K562 (cell line): ENCODE results near the gene FARSA. TPM values are rescaled to one million over a fixed set of nuclear protein-coding genes. Genes with fewer than 3 reads are reported as not detected.

ENCODE experiments used
- ATAC-seq: fragments of 200-7000 bp; cut with Tn5 transposase; 3 replicates; pipeline ENCODE4 v1.9.1; 2020; ENCODE audit warnings: moderate library complexity
- BruUV-seq: library from RNA; stranded (reverse); fragments of 400-500 nt; replicated peaks from 2 replicates; lab custom pipeline; 2021; lab: Mats Ljungman, UMichigan
- CTCF ChIA-PET: fragments of 300-600 bp; formaldehyde crosslinking; extraction: SDS; loops from one replicate; lab custom pipeline; 2021; ENCODE audit warnings: low intra/inter-chr PET ratio; lab: Yijun Ruan, JAX
- POLR2A ChIA-PET: fragments of 300-600, 350-650 bp; sonication (Branson Sonifier 250); formaldehyde crosslinking; extraction: SDS; loops from one replicate; lab custom pipeline; 2021; ENCODE audit warnings: antibody characterized with exemption, inconsistent platforms; lab: Yijun Ruan, JAX
- DNase-seq, 4 experiments: peaks; one replicate each; pipeline versions ENCODE4 v3.0.0 to v3.0.0-alpha.2; 2011 to 2018; ENCODE audit warnings: low spot score in 3 of 4, mixed read lengths in 3 of 4; ENCODE audit errors: extremely low read depth in 1 of 4
- FAIRE-seq: peaks from 2 replicates; lab custom pipeline; 2011; peaks lifted over from hg19 to GRCh38; lab: Jason Lieb, UNC
- H2AFZ ChIP-seq: 2 replicates; pipeline ENCODE4 v1.6.0; 2011; ENCODE audit warnings: low read depth, low read length, control low read depth, inconsistent platforms
- H3K27ac ChIP-seq: fragments of 200-600 bp; 3 replicates; pipeline ENCODE4 v1.8.0; 2011; ENCODE audit warnings: low read depth, mild to moderate bottlenecking, control low read depth, inconsistent platforms, low read length, moderate library complexity, mixed read lengths; ENCODE audit errors: extremely low read depth
- H3K27me3 ChIP-seq, 2 experiments: fragments of 300-600 bp in 1 of 2; 2 replicates in 1 of 2; 3 replicates in 1 of 2; pipeline versions ENCODE4 v1.6.0 to v1.8.0; 2011; ENCODE audit warnings: inconsistent platforms in 2 of 2, low read length in 2 of 2, mild to moderate bottlenecking in 1 of 2, mixed read lengths in 1 of 2, moderate library complexity in 1 of 2; ENCODE audit not compliant: control insufficient read depth in 2 of 2, insufficient read depth in 2 of 2
- H3K36me3 ChIP-seq: fragments of 300-600 bp; 3 replicates; pipeline ENCODE4 v1.8.0; 2011; ENCODE audit warnings: mild to moderate bottlenecking, low read length, inconsistent platforms; ENCODE audit not compliant: control insufficient read depth, insufficient read depth
- H3K4me1 ChIP-seq, 2 experiments: fragments of 200-600 bp in 1 of 2; replicated peaks in 1 of 2; 2 replicates in 1 of 2; 3 replicates in 1 of 2; pipeline versions ENCODE4 v1.5.1 to v1.8.0; 2011; ENCODE audit warnings: inconsistent platforms in 2 of 2, low read length in 2 of 2, mild to moderate bottlenecking in 1 of 2, mixed read lengths in 1 of 2, moderate library complexity in 1 of 2; ENCODE audit not compliant: control insufficient read depth in 2 of 2, insufficient read depth in 2 of 2
- H3K4me2 ChIP-seq: 2 replicates; pipeline ENCODE4 v1.6.1; 2011; ENCODE audit warnings: low read length, control low read depth, inconsistent platforms, mixed read lengths; ENCODE audit not compliant: insufficient read depth
- H3K4me3 ChIP-seq: fragments of 200-600 bp; sonication (generic), shearing (Covaris generic); 2 replicates; pipeline ENCODE4 v1.5.1; 2016; ENCODE audit warnings: control low read depth, inconsistent platforms
- H3K79me2 ChIP-seq: fragments of 200-600 bp; 3 replicates; pipeline ENCODE4 v1.8.0; 2011; ENCODE audit warnings: low read length, inconsistent platforms; ENCODE audit not compliant: control insufficient read depth, insufficient read depth
- H3K9ac ChIP-seq, 2 experiments: 2 replicates each; pipeline versions ENCODE4 v1.6.0 to v1.6.1; 2011; ENCODE audit warnings: low read depth in 2 of 2, low read length in 2 of 2, control low read depth in 1 of 2, inconsistent platforms in 1 of 2, mild to moderate bottlenecking in 1 of 2, mixed read lengths in 1 of 2; ENCODE audit not compliant: insufficient read depth in 1 of 2
- H3K9me1 ChIP-seq: one replicate; pipeline ENCODE4 v1.6.0; 2011; ENCODE audit warnings: inconsistent platforms, mild to moderate bottlenecking, low read length, moderate library complexity; ENCODE audit not compliant: control insufficient read depth, insufficient read depth
- H3K9me3 ChIP-seq: replicated peaks from 2 replicates; pipeline ENCODE4 v1.5.1; 2011; ENCODE audit warnings: low read depth, low read length, inconsistent platforms; ENCODE audit not compliant: control insufficient read depth, insufficient read depth
- H4K20me1 ChIP-seq: replicated peaks from 2 replicates; pipeline ENCODE4 v1.6.1; 2011; ENCODE audit warnings: low read length, inconsistent platforms, mixed read lengths; ENCODE audit not compliant: control insufficient read depth, insufficient read depth
- CREB1 ChIP-seq, 2 experiments: sonication (generic) in 1 of 2; formaldehyde crosslinking in 1 of 2; IDR thresholded peaks; 2 replicates each; pipeline versions ENCODE4 v1.6.1 to v1.8.0; 2012 to 2022; ENCODE audit warnings: inconsistent platforms in 1 of 2, mild to moderate bottlenecking in 1 of 2, missing genetic modification reagents in 1 of 2, moderate library complexity in 1 of 2
- E2F6 ChIP-seq, 2 experiments: IDR thresholded peaks; 2 replicates each; pipeline ENCODE4 v1.6.1; 2011; ENCODE audit warnings: borderline replicate concordance in 1 of 2, control low read depth in 1 of 2, low read depth in 1 of 2, low read length in 1 of 2, mild to moderate bottlenecking in 1 of 2, mixed read lengths in 1 of 2, moderate library complexity in 1 of 2; ENCODE audit not compliant: insufficient read depth in 1 of 2, insufficient read length in 1 of 2, poor library complexity in 1 of 2, severe bottlenecking in 1 of 2; ENCODE audit errors: extremely low read depth in 1 of 2
- ELK1 ChIP-seq: sonication (generic); formaldehyde crosslinking; IDR thresholded peaks from 2 replicates; pipeline ENCODE4 v1.8.1; 2022; ENCODE audit warnings: missing genetic modification reagents
- ETV5 ChIP-seq: sonication (generic); formaldehyde crosslinking; IDR thresholded peaks from 2 replicates; pipeline ENCODE4 v1.4.0; 2020; ENCODE audit warnings: low read depth, mild to moderate bottlenecking, missing genetic modification reagents
- FOXJ2 ChIP-seq: fragments of 200-800 bp; sonication (Bioruptor generic); IDR thresholded peaks from 2 replicates; pipeline ENCODE4 v1.6.1; 2016; ENCODE audit warnings: missing genetic modification characterization, missing compliant biosample characterization
- FOXM1 ChIP-seq, 2 experiments: fragments of 450-650 bp in 1 of 2; sonication (generic) in 1 of 2; formaldehyde crosslinking in 1 of 2; IDR thresholded peaks; 2 replicates each; pipeline versions ENCODE4 v1.6.1 to v1.9.0; 2017 to 2022; ENCODE audit warnings: low read depth in 2 of 2, mild to moderate bottlenecking in 2 of 2, missing genetic modification reagents in 1 of 2, moderate library complexity in 1 of 2
- GABPB2 ChIP-seq: fragments of 250-450 bp; sonication (Bioruptor Pico); conservative IDR thresholded peaks from 2 replicates; pipeline ENCODE4 v1.5.1; 2021; ENCODE audit warnings: mild to moderate bottlenecking
- MLX ChIP-seq, 2 experiments: fragments of 450-650 bp in 1 of 2; sonication (generic) in 1 of 2; formaldehyde crosslinking; conservative IDR thresholded peaks; 2 replicates each; pipeline versions ENCODE4 v1.4.0 to v1.8.1; 2020 to 2022; ENCODE audit warnings: mild to moderate bottlenecking in 1 of 2, missing genetic modification reagents in 1 of 2
- POLR2A ChIP-seq: fragments of 450-650 bp; conservative IDR thresholded peaks from 2 replicates; pipeline ENCODE4 v1.6.1; 2016
- SMARCE1 ChIP-seq: fragments of 450-650 bp; IDR thresholded peaks from 2 replicates; pipeline ENCODE4 v1.7.1; 2016; ENCODE audit warnings: mild to moderate bottlenecking
- TEAD4 ChIP-seq, 2 experiments: sonication (generic) in 1 of 2; formaldehyde crosslinking in 1 of 2; IDR thresholded peaks; 2 replicates each; pipeline versions ENCODE4 v1.6.1 to v1.8.0; 2012 to 2022; ENCODE audit warnings: borderline replicate concordance in 1 of 2, inconsistent platforms in 1 of 2, low read length in 1 of 2, mild to moderate bottlenecking in 1 of 2, missing genetic modification reagents in 1 of 2
- TRIM24 ChIP-seq, 2 experiments: fragments of 450-650 bp; IDR thresholded peaks; 2 replicates each; pipeline ENCODE4 v1.6.1; 2016
- ZBED1 ChIP-seq: IDR thresholded peaks from 2 replicates; pipeline ENCODE4 v1.6.1; 2014
- WGBS: fragments of 100-300 bp; shearing (Covaris generic); methylation state at CpG from one replicate; pipeline ENCODE4 v1.1.6; 2016; ENCODE audit warnings: low coverage, mixed read lengths; ENCODE audit not compliant: insufficient coverage; ENCODE audit errors: missing lambda C conversion rate; 5-methylcytosine and 5-hydroxymethylcytosine counted together
- in situ Hi-C: fragments of 300-500 bp; cut with MboI; formaldehyde crosslinking; loops from 4 replicates; pipeline ENCODE4 v1.15.0; 2018; ENCODE audit warnings: inconsistent platforms, mixed read lengths
- intact Hi-C: fragments of 100-400 bp; cut with micrococcal nuclease; formaldehyde crosslinking; loops from 2 replicates; pipeline ENCODE4 v1.14.2; 2022
- polyA plus RNA-seq, 8 experiments: library from polyadenylated mRNA; depleted of rRNA in 4 of 8; stranded (reverse) in 5 of 8; unstranded in 3 of 8; fragments of >200 nt; fragmentation: Nextera tagmentation in 2 of 8; fragmentation: Illumina TruSeq in 1 of 8; extraction: Ambion mirVana in 2 of 8; extraction: Trizol in 1 of 8; gene quantifications; 2 replicates each; pipeline versions ENCODE4 v1.2.1 to v1.2.3, GENCODE V29; 2011 to 2014; ENCODE audit warnings: inconsistent platforms in 1 of 8, missing spikeins in 1 of 8
- total RNA-seq, 7 experiments: library from RNA; depleted of rRNA in 6 of 7; stranded (reverse); fragments of >200 nt in 6 of 7; fragmentation: Illumina TruSeq in 2 of 7; extraction: Trizol in 2 of 7; gene quantifications; 2 replicates each; pipeline versions ENCODE4 v1.2.1 to v1.2.3, GENCODE V29; 2011 to 2021; ENCODE audit warnings: low replicate concordance in 1 of 7
- TF ChIP-seq, protein P1 (sequence below): fragments of 250-450 bp; sonication (Bioruptor Pico); IDR thresholded peaks from 2 replicates; pipeline ENCODE4 v1.4.0; 2020; ENCODE audit warnings: mild to moderate bottlenecking

The FARSA gene
- total and polyA plus RNA-seq, 9 of the 15 experiments (the other 6 are each of a cell fraction or from before 2014, with no cell fraction given) = 25.2 to 237 (median 89.6) TPM

GRCh38 chr19:12886969-12887747 is 46.4 kb downstream of the FARSA start, which contains the start of gene KLF1:
Gene KLF1 (minus strand): TSS chr19:12887201. CDS start chr19:12887140, 61 bp downstream.
- H3K4me3 ChIP-seq = peak within 1 kb of the TSS; percentile 70
- peak within 1 kb of the TSS; percentile 73 for H2AFZ ChIP-seq
- ChIA-PET CTCF (no interaction called here), POLR2A (interaction anchor here (0.6 to 5.9 kb wide), 18 partner anchors 12 to 782 kb away, joined by 3 to 37 read pairs (median 4); partner anchors contain the start of genes CALR, IER2, RAD23A and STX10)
- peaks cover 10% of the 10 kb centered on the region; the same call in 1 of the 2 replicates for H4K20me1 ChIP-seq
- H3K79me2 ChIP-seq = peaks cover 76% of the 10 kb centered on the region
- ATAC-seq (peak; percentile 15), FAIRE-seq (peak; percentile 85), DNase-seq (peak; percentile 67 to 93 (median 76))
- H3K9me3 ChIP-seq = no peaks in the 10 kb centered on the region
- in situ Hi-C loops = no loop called here
- H3K27me3 ChIP-seq = no peaks in the 10 kb centered on the region
- H3K9ac ChIP-seq = peak within 1 kb of the TSS; percentile 94 to 95
- H3K4me1 ChIP-seq = peaks cover 38 to 82% of the 10 kb centered on the region in 2 experiments; a peak in 4 of 5 replicates
- peak within 1 kb of the TSS; percentile 100 for H3K4me2 ChIP-seq
- H3K27ac ChIP-seq = peak within 1 kb of the TSS; percentile 96
- no TSS peak for BruUV-seq
- peaks cover 29% of the 10 kb centered on the region for H3K36me3 ChIP-seq
- H3K9me1 ChIP-seq = no peaks in the 10 kb centered on the region
- WGBS = 0% methylated on average over 17 of the region's 17 CpGs
- intact Hi-C loops = loop anchor here (1.0 to 5.0 kb wide), 4 partner anchors 32 to 80 kb away; partner anchors contain the start of genes CALR, DAND5, MAST1 and SYCE2
- TF ChIP-seq GABPB2 (CRISPR knock-in tag) (no peak), SMARCE1 (peak; percentile 76), FOXJ2 (tag) (no peak; the same call in 1 of the 2 replicates), ZBED1 (no peak; the same call in 1 of the 2 replicates), TRIM24 (IDR thresholded peaks at IDR 0.05) (peak; percentile 78 to 89), ELK1 (CRISPR knock-in tag) (no peak), POLR2A (peak; percentile 90), CREB1 (IDR thresholded peaks at IDR 0.05) (peak; percentile 41; the same call in 1 of the 2 replicates), CREB1 (CRISPR knock-in tag; IDR thresholded peaks at IDR 0.05) (0 out of 2 replicates have a peak, but pooled peaks have one; percentile 61), MLX (CRISPR knock-in tag; conservative IDR thresholded peaks at IDR 0.05) (0 out of 4 replicates have a peak, but pooled peaks of 1 of the 2 experiments have one; percentile 23), FOXM1 (IDR thresholded peaks at IDR 0.05; ENCODE audit: low read depth) (peak; percentile 82), FOXM1 (CRISPR knock-in tag; IDR thresholded peaks at IDR 0.05; ENCODE audit: low read depth) (no peak), ETV5 (CRISPR knock-in tag) (peak; percentile 38), E2F6 (IDR thresholded peaks at IDR 0.05; ENCODE audit: borderline replicate concordance in 1 of 2, extremely low read depth in 1 of 2, insufficient read depth in 1 of 2, insufficient read length in 1 of 2, low read depth in 1 of 2, low read length in 1 of 2, poor library complexity in 1 of 2, severe bottlenecking in 1 of 2) (peak; percentile 97 to 100), TEAD4 (IDR thresholded peaks at IDR 0.05; ENCODE audit: low read length) (peak; percentile 93), TEAD4 (CRISPR knock-in tag; IDR thresholded peaks at IDR 0.05; ENCODE audit: borderline replicate concordance) (no peak)
- TF ChIP-seq, protein P1, sequence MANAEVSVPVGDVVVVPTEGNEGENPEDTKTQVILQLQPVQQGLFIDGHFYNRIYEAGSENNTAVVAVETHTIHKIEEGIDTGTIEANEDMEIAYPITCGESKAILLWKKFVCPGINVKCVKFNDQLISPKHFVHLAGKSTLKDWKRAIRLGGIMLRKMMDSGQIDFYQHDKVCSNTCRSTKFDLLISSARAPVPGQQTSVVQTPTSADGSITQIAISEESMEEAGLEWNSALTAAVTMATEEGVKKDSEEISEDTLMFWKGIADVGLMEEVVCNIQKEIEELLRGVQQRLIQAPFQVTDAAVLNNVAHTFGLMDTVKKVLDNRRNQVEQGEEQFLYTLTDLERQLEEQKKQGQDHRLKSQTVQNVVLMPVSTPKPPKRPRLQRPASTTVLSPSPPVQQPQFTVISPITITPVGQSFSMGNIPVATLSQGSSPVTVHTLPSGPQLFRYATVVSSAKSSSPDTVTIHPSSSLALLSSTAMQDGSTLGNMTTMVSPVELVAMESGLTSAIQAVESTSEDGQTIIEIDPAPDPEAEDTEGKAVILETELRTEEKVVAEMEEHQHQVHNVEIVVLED (CRISPR knock-in tag) = no peak
